Measurements from ENCODE around the gene SKIC2.
"Not testable (repeated sequence)": the region's sequence is repeated elsewhere in the genome, so short reads cannot be mapped to it uniquely, and the experiment has no call there.

GRCh38 chr6:32009537-32009936 is 50.6 kb downstream of the SKIC2 start:
- TF ChIP-seq CTCF, EP300 (IDR thresholded peaks at IDR 0.05): not testable (repeated sequence)
